HG02884 (cell line): Measurements from ENCODE around the gene CDHR4.
A peak's percentile ranks its signal among the peaks of the same experiment; 100 is the strongest.
"Not testable (repeated sequence)": the region's sequence is repeated elsewhere in the genome, so short reads cannot be mapped to it uniquely, and the experiment has no call there.

ENCODE experiments used
- ATAC-seq: cut with Tn5 transposase; IDR thresholded peaks from one replicate; pipeline ENCODE4 v1.9.1; 2021; ENCODE audit warnings: mild to moderate bottlenecking, moderate library complexity; ENCODE audit not compliant: unreplicated experiment

The CDHR4 gene

GRCh38 chr3:49804141-49805041, 4.7 kb upstream of the CDHR4 start:
- ATAC-seq: no peak

- ATAC-seq: peak; percentile 2
These were observed 3.9 kb upstream of the CDHR4 start for GRCh38 chr3:49803465-49804140.

GRCh38 chr3:49802719-49803464, 3.2 kb upstream of the CDHR4 start, which contains the start of gene INKA1:
TSS of gene INKA1 (plus strand) at chr3:49803261. CDS start at chr3:49803393, 132 bp downstream.
- peak; percentile 53 for ATAC-seq

- no peak for ATAC-seq
These were observed 1.5 kb upstream of the CDHR4 start for GRCh38 chr3:49801160-49801559.

GRCh38 chr3:49799105-49799504, 568 bp downstream of the CDHR4 start:
- ATAC-seq: no peak

- no peak for ATAC-seq
These were observed 4.5 kb downstream of the CDHR4 start for GRCh38 chr3:49794926-49795905.

GRCh38 chr3:49794431-49794830, 5.2 kb downstream of the CDHR4 start:
- ATAC-seq: no peak

- ATAC-seq: no peak
These were observed 6.1 kb downstream of the CDHR4 start for GRCh38 chr3:49793486-49794085.

- no peak for ATAC-seq
These were observed 7.1 kb downstream of the CDHR4 start for GRCh38 chr3:49792371-49793150.

- ATAC-seq: no peak
These were observed 8.1 kb downstream of the CDHR4 start for GRCh38 chr3:49791571-49791970.

GRCh38 chr3:49790626-49791411, 8.9 kb downstream of the CDHR4 start:
- no peak for ATAC-seq

GRCh38 chr3:49788056-49788455, 11.6 kb downstream of the CDHR4 start:
- ATAC-seq: no peak

GRCh38 chr3:49787536-49787935, 12.1 kb downstream of the CDHR4 start:
- ATAC-seq: no peak

- no peak for ATAC-seq
These were observed 12.6 kb downstream of the CDHR4 start for GRCh38 chr3:49787182-49787464.

- ATAC-seq: peak; percentile 92
These were observed 13.1 kb downstream of the CDHR4 start, which contains the start of gene IP6K1 for GRCh38 chr3:49786357-49787181. TSS of gene IP6K1 (minus strand) at chr3:49786542. CDS start at chr3:49748040, 38,502 bp downstream.

GRCh38 chr3:49785565-49786356, 13.9 kb downstream of the CDHR4 start:
- peak; percentile 43 for ATAC-seq

- not testable (repeated sequence) for ATAC-seq
These were observed 17.4 kb downstream of the CDHR4 start for GRCh38 chr3:49782277-49782676.
